ENCODE measurements around the gene TRPM5. TPM values are rescaled to one million over a fixed set of nuclear protein-coding genes. Genes with fewer than 3 reads are reported as not detected.
"Not testable (repeated sequence)": the region's sequence is repeated elsewhere in the genome, so short reads cannot be mapped to it uniquely, and the experiment has no call there.

TRPM5 gene
- not detected in 2 replicates for total RNA-seq

DNA sequence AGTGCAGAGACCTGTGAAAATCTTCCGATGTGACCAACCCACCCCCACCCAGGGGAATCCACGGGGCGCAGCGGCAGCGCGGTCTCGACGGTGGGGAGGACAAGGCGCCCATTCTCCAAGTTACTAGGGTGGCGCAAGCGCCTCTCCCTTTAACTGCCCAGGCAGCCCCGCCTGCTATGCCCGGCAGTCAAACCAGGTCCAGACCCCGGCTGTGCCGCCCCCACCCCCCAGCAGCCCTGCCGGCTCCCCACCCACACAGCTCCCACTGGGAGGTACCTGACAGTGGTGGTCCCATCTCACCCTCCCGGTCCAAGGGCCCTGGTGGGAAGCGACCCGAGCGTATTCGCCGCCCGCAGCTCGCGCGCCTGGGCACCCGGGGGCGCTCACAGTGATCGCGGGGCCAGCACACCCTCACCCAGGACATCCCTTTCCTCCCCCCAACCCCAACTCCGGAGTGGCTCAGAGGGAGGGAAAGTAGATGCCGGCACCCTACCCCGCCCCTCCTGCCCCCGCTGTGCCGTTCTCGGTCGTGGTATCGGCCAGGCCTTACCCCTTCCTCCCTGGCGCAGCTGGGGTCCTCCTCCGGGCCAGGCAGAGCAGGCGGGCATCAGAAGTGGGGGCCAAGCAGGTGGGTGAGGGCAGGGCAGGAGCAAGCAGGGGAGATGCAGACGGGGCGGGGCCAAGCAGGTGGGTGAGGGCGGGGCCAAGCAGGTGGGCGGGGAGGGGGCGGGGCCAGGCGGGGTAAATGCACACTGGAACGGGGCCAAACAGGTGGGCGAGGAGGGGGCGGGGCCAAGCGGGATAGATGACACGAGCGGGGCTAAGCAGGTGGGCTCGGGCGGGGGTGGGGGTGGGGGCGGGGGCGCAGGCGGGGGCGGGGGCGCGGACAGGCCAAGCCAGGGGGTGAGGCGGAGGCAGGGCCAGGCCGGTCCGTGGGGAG is at the start of gene TRPM5:
TSS of gene TRPM5 (minus strand) at position 634 of the 940 bp plus-strand sequence. CDS start 21,478 bp downstream, outside the sequence.
- no peak for DNase-seq (ENCODE audit: low read depth in 2 of 2)

DNA sequence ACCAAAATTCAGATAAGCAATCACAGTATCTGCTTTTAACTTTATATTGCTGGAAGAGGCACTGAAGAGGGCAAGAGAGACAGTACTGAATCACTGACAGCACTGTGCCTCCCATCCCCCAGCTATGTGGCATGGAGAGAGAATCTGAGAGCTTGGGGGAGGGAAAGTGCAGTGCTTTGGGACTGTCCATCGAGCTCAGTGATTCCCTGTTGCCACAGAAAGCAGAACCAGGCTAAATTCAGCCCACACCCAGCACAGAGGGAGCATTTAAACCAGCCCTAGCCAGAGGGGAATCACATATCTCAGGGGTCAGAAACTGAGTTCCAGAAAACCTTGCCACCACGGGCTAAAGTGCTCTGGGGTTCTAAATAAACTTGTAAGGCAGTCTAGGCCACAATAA is 44.8 kb upstream of the TRPM5 start:
- no peak for DNase-seq (ENCODE audit: low read depth in 2 of 2)

GRCh38 chr11:2488004-2488403 is 43.7 kb upstream of the TRPM5 start:
- DNase-seq (ENCODE audit: low read depth in 2 of 2), result no peak

DNA sequence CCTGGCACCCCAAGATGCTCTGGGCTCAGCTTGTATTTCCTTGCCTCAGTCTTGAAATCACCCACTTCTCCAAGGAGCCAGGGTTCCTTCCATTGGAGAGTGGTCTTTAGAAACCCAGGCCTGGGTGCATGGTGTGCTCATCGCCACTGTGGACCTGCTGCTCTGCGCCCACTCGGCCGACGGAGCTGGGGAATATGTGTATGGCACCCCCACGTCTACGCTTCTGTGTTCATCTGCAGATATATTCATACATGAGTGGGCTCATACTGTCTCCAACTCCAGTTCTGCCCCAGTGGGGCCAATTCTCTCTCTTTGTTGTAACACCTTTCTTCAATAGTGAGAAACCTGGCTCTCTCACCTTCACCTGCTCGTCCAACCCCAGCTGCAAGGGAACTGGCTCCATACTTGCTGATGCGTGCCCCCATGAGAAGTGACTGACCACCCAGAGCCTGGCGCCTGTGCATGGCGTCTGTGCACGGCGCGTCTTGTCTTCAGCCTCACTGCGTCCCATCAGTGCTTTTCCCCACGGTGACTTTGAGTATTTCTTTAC is 40.3 kb upstream of the TRPM5 start:
- no peak for DNase-seq (ENCODE audit: low read depth in 2 of 2)

- DNase-seq (ENCODE audit: low read depth in 2 of 2), result no peak
Observed at GRCh38 chr11:2483426-2483825, 39.1 kb upstream of the TRPM5 start.

GRCh38 chr11:2482745-2483144 is 38.4 kb upstream of the TRPM5 start:
- DNase-seq (ENCODE audit: low read depth in 2 of 2), result no peak

DNA sequence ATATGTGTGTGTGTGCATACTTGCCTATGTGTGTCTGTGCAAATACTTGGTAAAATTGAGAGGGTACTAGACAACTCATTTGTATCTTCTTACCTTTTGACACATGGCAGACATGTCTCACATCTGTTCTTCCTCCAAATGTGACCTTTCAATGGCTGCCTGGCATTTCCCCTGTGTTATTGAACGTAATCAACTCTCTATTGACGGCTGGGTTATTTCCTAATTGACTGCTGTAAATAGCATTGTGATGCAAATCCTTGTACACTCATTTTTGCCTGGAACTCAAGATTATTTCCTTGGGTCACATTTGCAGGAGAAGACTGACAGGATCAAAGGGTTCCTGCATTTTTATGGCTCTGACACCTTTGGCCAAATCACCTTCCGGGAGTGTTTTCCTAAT is 37.9 kb upstream of the TRPM5 start:
- no peak for DNase-seq (ENCODE audit: low read depth in 2 of 2)

- no peak for DNase-seq (ENCODE audit: low read depth in 2 of 2)
Observed at GRCh38 chr11:2481253-2481652, 36.9 kb upstream of the TRPM5 start.

DNA sequence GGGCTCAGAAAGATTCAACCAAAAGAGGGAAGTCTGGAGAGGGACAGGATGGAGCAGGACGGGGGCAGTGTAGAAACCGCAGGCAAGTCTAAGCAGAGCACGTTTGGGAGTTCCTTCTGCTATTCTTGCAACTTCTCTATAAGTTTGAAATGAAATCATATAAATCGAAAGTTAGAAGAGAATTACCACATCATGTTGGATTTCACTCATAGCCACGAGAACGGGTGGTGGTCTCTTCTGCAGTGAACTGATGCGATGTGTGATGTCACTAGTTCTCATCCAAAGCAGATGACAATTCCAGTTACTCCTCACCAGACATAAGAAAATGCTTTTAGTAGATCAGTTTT is 36.5 kb upstream of the TRPM5 start:
- DNase-seq (ENCODE audit: low read depth in 2 of 2), result no peak

- DNase-seq (ENCODE audit: low read depth in 2 of 2), result not testable (repeated sequence)
Observed at GRCh38 chr11:2480067-2480873, 36.0 kb upstream of the TRPM5 start.

DNA sequence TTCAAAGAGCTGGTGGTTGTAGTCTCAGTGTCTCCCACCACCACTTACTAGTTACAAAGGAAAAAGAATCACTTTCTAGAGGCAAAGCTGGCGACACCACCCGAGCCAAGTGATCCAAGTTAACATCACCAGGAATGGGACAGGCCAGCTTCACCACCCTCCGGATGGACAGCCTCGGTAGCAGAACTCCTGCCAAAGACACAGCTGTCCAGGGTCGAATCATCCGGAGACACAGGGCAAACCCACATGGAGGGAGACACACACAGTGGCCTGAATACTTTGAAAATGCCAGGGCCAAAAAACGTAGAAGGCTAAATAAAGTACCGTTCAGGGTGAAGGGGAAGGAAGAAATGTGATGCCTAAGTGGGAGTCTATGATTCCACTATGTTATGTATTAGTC is 33.6 kb upstream of the TRPM5 start:
- DNase-seq (ENCODE audit: low read depth in 2 of 2), result no peak

DNA sequence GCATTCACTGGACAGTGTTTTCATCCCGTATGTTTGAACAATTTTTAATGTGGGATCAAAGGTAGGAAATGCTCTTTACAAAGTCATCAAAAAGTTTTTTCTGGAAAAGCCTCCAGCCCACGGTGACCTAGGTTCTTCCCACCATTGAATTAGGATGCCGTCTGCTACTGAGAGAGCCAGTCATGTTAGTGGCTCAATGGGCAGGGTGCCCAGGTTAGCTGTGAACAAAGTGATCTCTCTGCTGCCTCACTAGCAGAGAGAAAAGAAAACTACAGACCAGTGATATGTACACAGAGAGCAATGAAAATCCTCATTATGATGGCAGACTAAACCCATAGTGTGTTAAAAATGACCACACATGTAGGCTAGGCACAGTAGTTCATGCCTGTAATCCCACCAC is 32.9 kb upstream of the TRPM5 start:
- DNase-seq (ENCODE audit: low read depth in 2 of 2), result peak in 1 of 2 donors; percentile 14

DNA sequence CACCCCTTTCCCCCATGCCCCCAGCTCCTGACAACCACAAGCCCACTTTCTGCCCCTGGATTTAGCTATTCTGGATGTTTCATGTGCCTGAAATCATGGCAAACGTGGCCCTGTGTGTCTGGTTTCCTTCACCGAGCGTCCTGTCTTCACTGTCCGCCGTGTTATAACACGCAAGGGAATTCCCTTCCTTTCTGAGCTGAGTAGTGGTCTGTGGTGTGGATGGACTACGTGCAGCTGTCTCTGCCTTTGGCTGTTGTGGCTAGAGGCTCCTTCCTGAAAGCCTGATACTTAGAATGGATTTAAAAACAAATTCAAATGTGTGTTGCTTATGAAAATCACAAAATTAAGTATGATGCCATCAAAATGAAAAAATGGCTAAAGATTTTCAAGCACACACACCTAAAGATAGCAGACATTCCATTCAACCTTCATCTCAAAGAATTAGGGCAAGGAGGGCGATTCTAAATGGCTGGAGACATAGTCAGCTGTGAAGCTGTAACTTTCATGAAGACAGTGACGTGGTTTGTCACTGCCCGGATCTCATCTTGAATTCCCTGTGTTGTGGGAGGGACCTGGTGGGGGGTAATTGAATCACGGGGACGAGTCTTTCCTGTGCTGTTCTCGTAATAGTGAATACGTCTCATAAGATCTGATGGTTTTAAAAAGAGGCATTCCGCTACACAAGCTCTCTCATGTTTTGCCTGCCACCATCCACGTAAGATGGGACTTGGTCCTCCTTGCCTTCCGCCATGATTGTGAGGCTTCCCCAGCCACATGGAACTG is 31.0 kb upstream of the TRPM5 start:
- DNase-seq (ENCODE audit: low read depth in 2 of 2), result no peak

DNA sequence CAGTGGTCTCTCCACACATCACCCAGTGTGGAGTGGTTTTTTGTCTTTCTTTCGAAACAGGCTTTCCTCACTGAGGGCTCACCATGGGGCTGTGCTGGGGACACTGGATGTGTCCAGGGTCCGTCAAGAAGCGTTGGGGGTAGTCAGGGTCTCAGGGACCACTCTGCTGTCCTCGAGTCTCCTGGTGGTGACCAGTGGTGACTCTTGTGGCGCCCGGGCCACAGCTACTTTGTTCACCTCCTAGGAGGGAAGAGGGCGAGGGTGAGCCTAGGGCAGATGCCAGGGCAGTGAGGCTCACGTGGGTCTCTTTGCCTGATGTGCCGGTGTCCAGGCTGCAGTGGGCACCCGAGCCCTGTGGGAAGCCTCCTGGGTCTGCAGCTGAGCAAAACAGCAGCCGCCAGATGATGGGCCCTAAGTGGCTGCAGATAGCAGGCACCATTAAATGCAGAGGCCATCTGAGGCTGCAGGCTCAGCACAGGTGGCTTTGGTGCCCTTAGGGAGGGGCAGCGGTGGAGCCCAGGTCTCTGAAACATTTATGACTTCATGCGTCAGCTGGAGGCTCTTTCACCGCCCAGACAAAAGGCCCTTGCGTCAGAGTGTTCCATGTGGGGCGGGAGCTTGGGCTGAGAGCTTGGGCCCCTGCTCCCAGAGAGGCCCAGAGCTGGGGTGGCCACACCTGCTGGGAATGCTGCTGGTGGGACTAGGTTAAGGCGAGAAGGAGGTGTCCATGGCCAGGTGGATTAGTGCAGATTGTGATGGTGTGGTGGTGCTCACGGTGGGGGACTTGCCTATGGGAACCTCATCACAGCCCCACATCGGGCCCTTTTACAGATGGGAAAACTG is 30.0 kb upstream of the TRPM5 start:
- no peak for DNase-seq (ENCODE audit: low read depth in 2 of 2)

DNA sequence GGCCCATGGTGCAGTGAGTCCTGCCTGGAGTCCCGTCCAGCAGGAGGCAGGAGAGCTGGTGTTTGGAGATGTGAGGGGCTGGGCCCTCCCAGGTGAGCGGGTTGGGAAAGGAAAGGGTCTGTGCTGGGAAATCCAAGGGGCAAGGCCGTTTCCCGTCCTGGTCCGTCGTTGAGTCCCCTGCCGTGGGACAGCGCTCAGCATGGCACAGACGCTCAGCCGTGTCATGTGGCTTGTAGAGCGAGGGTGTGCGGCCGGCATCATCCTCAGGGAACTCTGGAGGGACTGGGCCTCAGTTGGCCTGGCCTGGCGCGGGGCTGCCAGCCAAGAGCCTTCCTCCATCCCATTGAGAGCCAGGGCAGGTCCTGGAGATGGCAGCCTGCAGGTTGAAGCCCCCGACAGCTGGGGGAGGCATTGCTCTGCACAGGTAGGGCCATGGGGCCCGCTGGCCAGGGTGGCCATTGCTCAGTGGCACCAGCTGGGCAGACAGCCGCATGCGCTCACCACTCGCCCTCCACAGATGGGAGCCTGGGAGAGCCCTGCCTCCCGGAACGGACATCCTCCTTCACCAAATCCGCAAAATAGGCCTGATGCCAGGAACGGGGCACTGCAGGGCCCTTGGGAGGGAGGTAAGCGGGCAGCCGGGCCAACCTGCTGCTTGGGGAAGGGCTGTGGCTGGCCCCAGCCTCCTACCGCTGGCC is 29.2 kb upstream of the TRPM5 start:
- no peak for DNase-seq (ENCODE audit: low read depth in 2 of 2)

DNA sequence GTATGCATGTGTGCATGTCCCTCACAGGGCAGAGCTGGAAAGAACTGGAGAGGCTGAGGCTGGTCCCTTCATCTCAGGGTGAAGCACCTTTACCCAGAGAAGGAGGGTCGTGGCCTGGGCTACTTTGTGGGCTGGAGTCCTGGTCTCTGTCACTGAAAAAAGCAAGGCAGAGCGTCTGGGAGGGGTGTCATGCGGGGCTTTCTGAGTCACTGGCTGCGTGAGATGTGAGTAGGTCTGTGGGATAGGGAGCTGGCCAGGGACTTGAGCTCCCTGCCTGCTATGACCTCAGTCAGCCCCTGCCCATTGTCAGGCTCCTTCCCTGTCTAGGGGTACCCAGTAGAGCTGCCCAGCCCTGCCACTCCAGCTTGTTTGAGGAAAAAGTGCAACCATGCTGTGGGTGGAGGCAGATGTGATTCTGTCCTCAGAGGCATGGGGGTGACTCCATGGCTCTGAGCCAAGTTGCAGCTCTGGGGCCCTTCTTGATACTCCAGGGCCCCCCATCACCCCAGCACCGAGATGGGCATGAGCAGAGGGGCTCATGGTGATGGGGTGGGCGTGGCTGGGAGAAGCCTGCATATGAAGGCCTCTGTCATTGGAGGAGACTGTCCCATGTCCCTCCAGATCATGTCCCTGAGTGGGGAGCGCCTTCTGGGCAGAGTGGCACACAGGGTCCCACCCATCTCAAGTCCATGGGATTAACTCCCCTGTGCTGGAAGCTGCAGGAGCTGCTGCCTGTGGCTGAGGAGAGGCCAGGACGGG is 28.3 kb upstream of the TRPM5 start:
- DNase-seq (ENCODE audit: low read depth in 2 of 2), result no peak

GRCh38 chr11:2471804-2472096 is 27.4 kb upstream of the TRPM5 start:
- DNase-seq (ENCODE audit: low read depth in 2 of 2), result no peak

DNA sequence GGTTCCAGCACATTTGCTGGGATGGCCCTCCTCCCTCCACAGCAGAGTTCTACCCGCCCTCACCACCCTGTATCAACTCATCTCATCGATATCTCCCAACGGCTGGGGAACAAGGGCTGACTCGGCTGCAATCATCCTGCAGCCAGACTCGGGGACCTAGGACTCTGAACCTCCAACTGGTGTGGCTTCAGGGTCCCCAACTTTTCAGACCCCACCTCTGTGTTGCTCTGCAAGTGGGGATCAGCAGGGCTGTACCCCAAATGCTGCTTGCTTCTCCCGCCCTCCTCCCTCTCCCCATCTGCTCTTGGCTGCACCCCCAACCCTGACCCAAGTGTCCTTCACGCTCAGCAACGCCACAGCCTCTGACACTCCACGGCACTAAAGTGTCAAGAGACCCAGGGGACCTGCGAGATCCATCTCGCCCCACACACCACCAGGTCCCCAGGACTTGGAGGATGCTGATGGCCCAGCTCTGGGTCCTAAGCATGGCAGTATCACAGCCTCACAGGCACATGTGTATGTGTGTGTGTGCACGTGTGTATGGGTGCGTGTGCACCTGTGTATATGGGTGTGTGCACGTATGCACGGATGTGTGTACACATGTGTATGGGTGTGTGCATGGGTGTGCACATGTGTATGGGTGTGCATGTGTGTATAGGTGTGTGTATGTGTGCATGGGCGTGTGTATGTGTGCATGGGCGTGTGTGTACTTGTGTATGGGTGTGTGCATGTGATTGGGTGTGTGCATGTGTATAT is 26.9 kb upstream of the TRPM5 start:
- no peak for DNase-seq (ENCODE audit: low read depth in 2 of 2)

DNA sequence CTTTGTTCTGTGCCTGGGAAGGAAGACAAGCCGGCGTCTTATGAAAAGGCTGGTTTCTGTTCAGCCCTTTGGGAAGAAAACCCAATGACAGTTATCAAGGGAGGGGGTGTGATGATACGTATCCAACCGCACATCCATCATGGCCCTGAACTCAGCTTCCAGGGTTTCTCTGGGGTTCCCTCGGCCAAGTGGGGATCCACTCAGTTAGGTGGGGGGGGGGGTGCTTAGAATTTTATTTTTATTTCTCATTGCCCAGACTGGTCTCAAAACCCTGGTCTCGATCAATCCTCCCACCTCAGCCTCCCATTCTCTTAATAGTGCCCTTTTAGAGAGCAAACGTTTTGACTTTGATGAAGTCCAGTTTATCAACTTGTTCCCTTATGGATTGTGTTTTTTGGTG is 26.2 kb upstream of the TRPM5 start:
- DNase-seq (ENCODE audit: low read depth in 2 of 2), result no peak
